OCI-LY3 (cell line): ENCODE data around the gene FCHSD2.

Experiments
- H2AFZ ChIP-seq: fragments of 200-600, 300-600 bp; shearing (Covaris generic); 2 replicates; pipeline ENCODE4 v1.6.0; 2014; ENCODE audit warnings: antibody characterized with exemption, low read depth, low read length
- H3K27ac ChIP-seq: fragments of 200-600, 300-600 bp; sonication (generic); 2 replicates; pipeline ENCODE4 v1.5.1; 2014; ENCODE audit warnings: mild to moderate bottlenecking, low read length, moderate library complexity, mixed read lengths
- H3K27me3 ChIP-seq: fragments of 200-600, 300-600 bp; sonication (generic); 2 replicates; pipeline ENCODE4 v1.6.1; 2014; ENCODE audit warnings: low read depth, low read length, mixed read lengths
- H3K36me3 ChIP-seq: fragments of 200-600, 300-600 bp; sonication (generic); replicated peaks from 2 replicates; pipeline ENCODE3; 2014; ENCODE audit warnings: low read depth, low read length, mixed read lengths
- H3K4me1 ChIP-seq: fragments of 300-600, 200-600 bp; sonication (generic); 2 replicates; pipeline ENCODE4 v1.6.1; 2014; ENCODE audit warnings: low read length, mixed read lengths
- H3K4me2 ChIP-seq: fragments of 200-600, 300-600 bp; sonication (generic); 2 replicates; pipeline ENCODE4 v1.6.1; 2014; ENCODE audit warnings: low read length, mixed read lengths
- H3K4me3 ChIP-seq: fragments of 300-600, 200-600 bp; sonication (generic); 2 replicates; pipeline ENCODE4 v1.5.1; 2014; ENCODE audit warnings: antibody characterized with exemption, mild to moderate bottlenecking, low read length, moderate library complexity
- H3K79me2 ChIP-seq: fragments of 300-600, 200-600 bp; shearing (Covaris generic); 2 replicates; pipeline ENCODE4 v1.6.1; 2014; ENCODE audit warnings: mild to moderate bottlenecking, low read length, mixed read lengths
- H3K9ac ChIP-seq: fragments of 300-600, 200-600 bp; shearing (Covaris generic); 2 replicates; pipeline ENCODE4 v1.6.0; 2014; ENCODE audit warnings: mild to moderate bottlenecking, low read length, moderate library complexity
- H3K9me3 ChIP-seq: fragments of 200-600, 300-600 bp; shearing (Covaris generic); 2 replicates; pipeline ENCODE4 v1.6.1; 2014; ENCODE audit warnings: low read length, mixed read lengths; ENCODE audit not compliant: insufficient read depth
- H4K20me1 ChIP-seq: fragments of 200-600, 300-600 bp; sonication (generic); 2 replicates; pipeline ENCODE4 v1.6.1; 2016; ENCODE audit warnings: low read length, mixed read lengths; ENCODE audit not compliant: insufficient read depth
- EZH2phosphoT487 ChIP-seq: fragments of 200-600 bp; shearing (Covaris generic); IDR thresholded peaks from 2 replicates; pipeline ENCODE4 v1.6.1; 2018; ENCODE audit warnings: antibody characterized with exemption, mixed run types, low read depth
- TF ChIP-seq, protein P1 (sequence below): fragments of 200-600, 300-600 bp; sonication (generic); IDR thresholded peaks from 2 replicates; pipeline ENCODE4 v1.5.1; 2014; ENCODE audit warnings: antibody characterized with exemption, low read length, low read depth

FCHSD2 gene

DNA sequence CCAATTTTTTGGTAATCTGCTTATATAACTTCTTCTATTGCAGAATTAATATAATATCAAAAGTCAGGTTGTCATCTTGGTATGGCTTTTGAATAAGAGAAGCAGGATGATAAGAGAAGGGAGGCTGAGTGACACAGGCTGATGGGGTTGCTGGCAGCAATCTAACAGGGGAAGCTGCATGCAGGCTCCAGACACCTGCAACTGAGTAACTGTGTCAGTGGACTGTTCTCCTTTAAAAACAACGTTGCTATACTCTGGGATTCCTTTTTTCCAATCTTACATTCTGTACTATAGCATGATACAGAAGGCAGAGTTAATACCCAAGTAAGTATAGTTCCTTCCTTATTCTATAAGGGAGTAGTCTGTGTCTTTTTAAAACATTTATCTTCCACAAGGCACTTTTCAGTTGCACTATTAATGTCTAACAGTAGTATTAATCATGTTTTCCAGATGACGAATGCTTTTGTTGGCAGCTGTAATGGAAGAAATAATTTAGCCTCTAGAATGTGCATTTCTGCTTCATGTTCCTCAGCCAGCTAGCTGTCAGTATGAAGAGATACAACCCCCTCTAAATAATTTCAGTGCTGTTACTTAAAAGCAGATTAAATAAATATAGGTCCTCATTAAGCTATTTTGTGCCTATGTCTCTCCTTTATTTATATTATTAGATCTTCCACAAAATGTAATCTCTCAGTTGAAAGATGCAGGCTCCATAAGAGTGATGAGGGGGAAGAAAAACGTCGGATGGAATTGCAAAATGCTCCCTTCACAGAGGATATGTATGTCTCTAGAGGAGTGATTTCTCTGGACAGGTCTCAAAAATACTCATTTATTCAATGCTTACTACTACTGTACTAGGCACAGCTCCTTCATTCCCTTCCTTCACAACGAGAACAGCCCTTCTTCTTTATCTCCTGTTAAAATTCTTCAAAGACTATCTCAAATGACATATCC, 277.1 kb downstream of the FCHSD2 start:
- Histone ChIP-seq H2AFZ (no peak overlapping the region), H3K27ac (no peak overlapping the region), H3K27me3 (no peaks in the 10 kb centered on the region), H3K4me1 (no peaks in the 10 kb centered on the region), H3K9me3 (no peaks in the 10 kb centered on the region), H4K20me1 (peaks cover 48% of the 10 kb centered on the region), H3K79me2 (peaks cover 74% of the 10 kb centered on the region), H3K4me2 (no peak overlapping the region), H3K36me3 (peaks cover 73% of the 10 kb centered on the region), H3K9ac (no peak overlapping the region), H3K4me3 (no peak overlapping the region)
- TF ChIP-seq EZH2phosphoT487, result no peak
- TF ChIP-seq, protein P1, sequence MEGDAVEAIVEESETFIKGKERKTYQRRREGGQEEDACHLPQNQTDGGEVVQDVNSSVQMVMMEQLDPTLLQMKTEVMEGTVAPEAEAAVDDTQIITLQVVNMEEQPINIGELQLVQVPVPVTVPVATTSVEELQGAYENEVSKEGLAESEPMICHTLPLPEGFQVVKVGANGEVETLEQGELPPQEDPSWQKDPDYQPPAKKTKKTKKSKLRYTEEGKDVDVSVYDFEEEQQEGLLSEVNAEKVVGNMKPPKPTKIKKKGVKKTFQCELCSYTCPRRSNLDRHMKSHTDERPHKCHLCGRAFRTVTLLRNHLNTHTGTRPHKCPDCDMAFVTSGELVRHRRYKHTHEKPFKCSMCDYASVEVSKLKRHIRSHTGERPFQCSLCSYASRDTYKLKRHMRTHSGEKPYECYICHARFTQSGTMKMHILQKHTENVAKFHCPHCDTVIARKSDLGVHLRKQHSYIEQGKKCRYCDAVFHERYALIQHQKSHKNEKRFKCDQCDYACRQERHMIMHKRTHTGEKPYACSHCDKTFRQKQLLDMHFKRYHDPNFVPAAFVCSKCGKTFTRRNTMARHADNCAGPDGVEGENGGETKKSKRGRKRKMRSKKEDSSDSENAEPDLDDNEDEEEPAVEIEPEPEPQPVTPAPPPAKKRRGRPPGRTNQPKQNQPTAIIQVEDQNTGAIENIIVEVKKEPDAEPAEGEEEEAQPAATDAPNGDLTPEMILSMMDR, result no peak

DNA sequence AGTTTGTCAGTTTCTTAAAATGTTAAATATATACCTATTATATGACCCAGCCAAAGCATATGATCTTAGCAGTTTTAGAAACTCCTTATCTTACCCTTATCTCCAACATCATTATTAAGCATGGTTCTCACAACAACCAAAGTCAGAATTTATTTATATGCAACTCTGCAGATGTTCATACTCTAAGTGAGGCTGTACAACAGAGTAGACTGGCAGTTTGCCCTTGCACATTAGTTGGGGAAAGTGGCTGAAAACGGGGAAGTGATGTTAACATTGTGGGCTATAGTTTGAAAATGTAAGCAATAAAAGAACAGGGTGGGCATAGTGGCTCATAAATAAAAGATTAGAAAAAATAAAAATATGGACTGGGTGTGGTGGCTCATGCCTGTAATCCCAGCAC, 278.2 kb downstream of the FCHSD2 start:
- H3K9ac ChIP-seq, result no peak overlapping the region
- H3K4me1 ChIP-seq, result no peaks in the 10 kb centered on the region
- peaks cover 78% of the 10 kb centered on the region for H3K79me2 ChIP-seq
- H3K36me3 ChIP-seq, result peaks cover 74% of the 10 kb centered on the region
- H3K4me3 ChIP-seq, result no peak overlapping the region
- H3K4me2 ChIP-seq, result no peak overlapping the region
- H3K27ac ChIP-seq, result no peak overlapping the region
- H3K9me3 ChIP-seq, result no peaks in the 10 kb centered on the region
- TF ChIP-seq, protein P1, result no peak
- no peak for TF ChIP-seq EZH2phosphoT487
- H2AFZ ChIP-seq, result no peak overlapping the region
- no peaks in the 10 kb centered on the region for H3K27me3 ChIP-seq
- peaks cover 51% of the 10 kb centered on the region for H4K20me1 ChIP-seq

DNA sequence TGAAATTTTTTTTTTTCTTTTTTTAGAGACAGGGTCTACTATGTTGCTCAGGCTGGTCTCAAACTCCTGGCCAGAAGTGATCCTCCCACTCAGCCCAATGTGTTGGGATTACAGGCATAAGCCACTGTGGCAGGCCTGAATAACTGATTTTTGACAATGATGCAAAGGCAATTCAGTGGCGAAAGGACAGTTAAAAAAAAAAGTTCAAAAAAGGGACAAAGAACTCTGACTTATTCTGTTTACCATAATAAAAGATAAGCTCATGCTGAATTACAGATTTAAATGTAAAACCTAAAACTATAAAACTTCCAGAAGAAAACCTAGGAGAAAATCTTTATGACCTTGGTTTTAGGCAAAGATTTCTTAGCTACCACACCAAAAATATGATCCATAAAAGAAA, 279.0 kb downstream of the FCHSD2 start:
- Histone ChIP-seq H3K4me2 (no peak overlapping the region), H3K27ac (no peak overlapping the region), H3K9me3 (no peaks in the 10 kb centered on the region), H2AFZ (no peak overlapping the region), H3K27me3 (no peaks in the 10 kb centered on the region), H3K9ac (no peak overlapping the region), H3K4me1 (no peaks in the 10 kb centered on the region), H4K20me1 (peaks cover 55% of the 10 kb centered on the region), H3K4me3 (no peak overlapping the region), H3K79me2 (peaks cover 82% of the 10 kb centered on the region), H3K36me3 (peaks cover 72% of the 10 kb centered on the region)
- no peak for TF ChIP-seq EZH2phosphoT487
- TF ChIP-seq, protein P1, result no peak

DNA sequence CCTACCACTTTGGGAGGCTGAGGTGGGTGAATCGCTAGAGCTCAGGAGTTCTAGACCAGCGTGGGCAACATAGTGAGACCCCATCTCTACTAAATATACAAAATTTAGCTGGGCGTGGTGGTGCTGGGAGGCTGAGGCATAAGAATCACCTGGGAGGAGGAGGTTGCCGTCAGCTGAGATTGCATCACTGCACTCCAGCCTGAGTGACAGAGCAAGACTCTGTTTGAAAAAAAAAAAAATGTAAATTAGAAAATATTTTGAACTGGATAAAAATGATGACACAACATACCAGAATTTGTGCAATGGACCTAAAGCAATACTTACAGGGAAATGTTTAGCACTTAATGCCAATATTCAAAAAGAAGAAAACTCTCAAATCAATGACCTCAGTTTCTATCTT, 281.5 kb downstream of the FCHSD2 start:
- H3K79me2 ChIP-seq, result peaks cover 90% of the 10 kb centered on the region
- peaks cover 74% of the 10 kb centered on the region for H3K36me3 ChIP-seq
- H2AFZ ChIP-seq, result no peak overlapping the region
- H3K4me3 ChIP-seq, result no peak overlapping the region
- H3K27ac ChIP-seq, result no peak overlapping the region
- H3K4me2 ChIP-seq, result no peak overlapping the region
- peaks cover 54% of the 10 kb centered on the region for H4K20me1 ChIP-seq
- no peaks in the 10 kb centered on the region for H3K4me1 ChIP-seq
- no peak for TF ChIP-seq EZH2phosphoT487
- TF ChIP-seq, protein P1, result no peak
- H3K9ac ChIP-seq, result no peak overlapping the region
- H3K9me3 ChIP-seq, result no peaks in the 10 kb centered on the region
- no peaks in the 10 kb centered on the region for H3K27me3 ChIP-seq
